Measurements from ENCODE around the gene CLDN22.

Gene CLDN22

GRCh38 chr4:183360161-183360919, 40.3 kb upstream of the CLDN22 start:
- no peak for DNase-seq (ENCODE audit: low read depth)
- no peak overlapping the region for H3K4me3 ChIP-seq (ENCODE audit: low read depth, low read length)
- TF ChIP-seq CTCF (IDR thresholded peaks at IDR 0.05; ENCODE audit: control insufficient read depth, extremely low read depth, insufficient read depth), result no peak

GRCh38 chr4:183358215-183358755, 38.2 kb upstream of the CLDN22 start:
- no peak for TF ChIP-seq CTCF (IDR thresholded peaks at IDR 0.05; ENCODE audit: control insufficient read depth, extremely low read depth, insufficient read depth)
- no peak overlapping the region for H3K4me3 ChIP-seq (ENCODE audit: low read depth, low read length)
- DNase-seq (ENCODE audit: low read depth), result no peak

GRCh38 chr4:183356931-183357675, 37.0 kb upstream of the CLDN22 start:
- no peak overlapping the region for H3K4me3 ChIP-seq (ENCODE audit: low read depth, low read length)
- no peak for TF ChIP-seq CTCF (IDR thresholded peaks at IDR 0.05; ENCODE audit: control insufficient read depth, extremely low read depth, insufficient read depth)
- DNase-seq (ENCODE audit: low read depth), result no peak

- H3K4me3 ChIP-seq (ENCODE audit: low read depth, low read length), result no peak overlapping the region
- no peak for TF ChIP-seq CTCF (IDR thresholded peaks at IDR 0.05; ENCODE audit: control insufficient read depth, extremely low read depth, insufficient read depth)
- DNase-seq (ENCODE audit: low read depth), result no peak
Observed at GRCh38 chr4:183356173-183356830, 36.2 kb upstream of the CLDN22 start.

- TF ChIP-seq CTCF (IDR thresholded peaks at IDR 0.05; ENCODE audit: control insufficient read depth, extremely low read depth, insufficient read depth), result no peak
- DNase-seq (ENCODE audit: low read depth), result no peak
- no peak overlapping the region for H3K4me3 ChIP-seq (ENCODE audit: low read depth, low read length)
Observed at GRCh38 chr4:183355405-183355804, 35.3 kb upstream of the CLDN22 start.

- no peak for TF ChIP-seq CTCF (IDR thresholded peaks at IDR 0.05; ENCODE audit: control insufficient read depth, extremely low read depth, insufficient read depth)
- DNase-seq (ENCODE audit: low read depth), result no peak
- H3K4me3 ChIP-seq (ENCODE audit: low read depth, low read length), result no peak overlapping the region
Observed at GRCh38 chr4:183354219-183354618, 34.1 kb upstream of the CLDN22 start.

All from LNCaP clone FGC (cell line).